ENCODE results near the gene MZB1. TPM values are rescaled to one million over a fixed set of nuclear protein-coding genes. Genes with fewer than 3 reads are reported as not detected.

The MZB1 gene
- total RNA-seq, 3 donors from 2014 or later = 1.8 to 5.0 (median 2.5) TPM

- peak; percentile 90 to 94 for ATAC-seq
- no peaks in the 10 kb centered on the region for H3K9me3 Mint-ChIP-seq
These were observed 14.2 kb upstream of the MZB1 start, which contains the start of gene SPATA24 for GRCh38 chr5:139403787-139404483. Gene SPATA24 (minus strand): TSS chr5:139404089. CDS start chr5:139404060, 29 bp downstream.

GRCh38 chr5:139403418-139403786 lies 13.7 kb upstream of the MZB1 start:
- Mint-ChIP-seq H3K27me3 (ENCODE audit: low read depth) (no peaks in the 10 kb centered on the region), H3K36me3 (ENCODE audit: insufficient read depth) (peaks cover 4% of the 10 kb centered on the region), H3K4me1 (ENCODE audit: low read depth) (peaks cover 39% of the 10 kb centered on the region), H3K9me3 (no peaks in the 10 kb centered on the region), H3K4me3 (peak overlapping the region; percentile 87)
- DNase-seq (no peak), ATAC-seq (no peak)

More at GRCh38 chr5:139403787-139404483, 14.2 kb upstream of the MZB1 start, which contains the start of gene SPATA24:
- no peaks in the 10 kb centered on the region for H3K27me3 Mint-ChIP-seq (ENCODE audit: low read depth)
- peak within 1 kb of the TSS; percentile 87 for H3K4me3 Mint-ChIP-seq
- peaks cover 4% of the 10 kb centered on the region for H3K36me3 Mint-ChIP-seq (ENCODE audit: insufficient read depth)
- DNase-seq = peak; percentile 97
- peaks cover 39% of the 10 kb centered on the region for H3K4me1 Mint-ChIP-seq (ENCODE audit: low read depth)

- H3K36me3 Mint-ChIP-seq (ENCODE audit: insufficient read depth) = peaks cover 4% of the 10 kb centered on the region
- no peak for ATAC-seq
These were observed 12.9 kb upstream of the MZB1 start for GRCh38 chr5:139402561-139403158.

GRCh38 chr5:139401546-139401945 lies 11.8 kb upstream of the MZB1 start:
- Mint-ChIP-seq H3K36me3 (ENCODE audit: insufficient read depth) (peaks cover 4% of the 10 kb centered on the region), H3K4me1 (ENCODE audit: low read depth) (peaks cover 30% of the 10 kb centered on the region), H3K4me3 (no peak overlapping the region), H3K27me3 (ENCODE audit: low read depth) (no peaks in the 10 kb centered on the region), H3K9me3 (no peaks in the 10 kb centered on the region)
- ATAC-seq = no peak
- no peak for DNase-seq

More at GRCh38 chr5:139402561-139403158, 12.9 kb upstream of the MZB1 start:
- no peaks in the 10 kb centered on the region for H3K9me3 Mint-ChIP-seq
- DNase-seq = no peak
- H3K27me3 Mint-ChIP-seq (ENCODE audit: low read depth) = no peaks in the 10 kb centered on the region
- H3K4me1 Mint-ChIP-seq (ENCODE audit: low read depth) = peaks cover 35% of the 10 kb centered on the region
- H3K4me3 Mint-ChIP-seq = peak overlapping the region; percentile 87

- DNase-seq (no peak), ATAC-seq (no peak)
- Mint-ChIP-seq H3K27me3 (ENCODE audit: low read depth) (no peaks in the 10 kb centered on the region), H3K9me3 (no peaks in the 10 kb centered on the region), H3K4me3 (no peak overlapping the region), H3K4me1 (ENCODE audit: low read depth) (peaks cover 28% of the 10 kb centered on the region), H3K36me3 (ENCODE audit: insufficient read depth) (peaks cover 4% of the 10 kb centered on the region)
These were observed 9.9 kb upstream of the MZB1 start for GRCh38 chr5:139399501-139400121.

- ATAC-seq (no peak), DNase-seq (no peak)
- no peaks in the 10 kb centered on the region for H3K9me3 Mint-ChIP-seq
- H3K4me1 Mint-ChIP-seq (ENCODE audit: low read depth) = peaks cover 16% of the 10 kb centered on the region
- no peak overlapping the region for H3K4me3 Mint-ChIP-seq
- no peaks in the 10 kb centered on the region for H3K27me3 Mint-ChIP-seq (ENCODE audit: low read depth)
- H3K36me3 Mint-ChIP-seq (ENCODE audit: insufficient read depth) = peaks cover 4% of the 10 kb centered on the region
These were observed 8.2 kb upstream of the MZB1 start for GRCh38 chr5:139397921-139398320.

- DNase-seq (no peak), ATAC-seq (no peak)
- H3K4me1 Mint-ChIP-seq (ENCODE audit: low read depth) = peaks cover 15% of the 10 kb centered on the region
- no peaks in the 10 kb centered on the region for H3K27me3 Mint-ChIP-seq (ENCODE audit: low read depth)
- no peak overlapping the region for H3K4me3 Mint-ChIP-seq
- no peaks in the 10 kb centered on the region for H3K9me3 Mint-ChIP-seq
- H3K36me3 Mint-ChIP-seq (ENCODE audit: insufficient read depth) = peaks cover 4% of the 10 kb centered on the region
These were observed 7.0 kb upstream of the MZB1 start for GRCh38 chr5:139396691-139397090.

GRCh38 chr5:139395844-139396640 lies 6.3 kb upstream of the MZB1 start:
- Mint-ChIP-seq H3K4me3 (peak overlapping the region; percentile 51), H3K4me1 (ENCODE audit: low read depth) (peaks cover 21% of the 10 kb centered on the region), H3K9me3 (no peaks in the 10 kb centered on the region), H3K36me3 (ENCODE audit: insufficient read depth) (peaks cover 4% of the 10 kb centered on the region), H3K27me3 (ENCODE audit: low read depth) (no peaks in the 10 kb centered on the region)
- DNase-seq (no peak), ATAC-seq (no peak)

GRCh38 chr5:139394654-139395566 lies 5.2 kb upstream of the MZB1 start, which contains the start of gene PROB1:
Gene PROB1 (minus strand): TSS chr5:139395104. CDS start chr5:139395081, 23 bp downstream.
- no peak for DNase-seq
- H3K4me1 Mint-ChIP-seq (ENCODE audit: low read depth) = peaks cover 33% of the 10 kb centered on the region
- peaks cover 4% of the 10 kb centered on the region for H3K36me3 Mint-ChIP-seq (ENCODE audit: insufficient read depth)
- no peaks in the 10 kb centered on the region for H3K27me3 Mint-ChIP-seq (ENCODE audit: low read depth)
- H3K4me3 Mint-ChIP-seq = peak within 1 kb of the TSS; percentile 89
- H3K9me3 Mint-ChIP-seq = no peaks in the 10 kb centered on the region
- ATAC-seq = no peak

GRCh38 chr5:139394123-139394653 lies 4.5 kb upstream of the MZB1 start:
- DNase-seq = peak; percentile 56
- Mint-ChIP-seq H3K4me3 (peak overlapping the region; percentile 89), H3K36me3 (ENCODE audit: insufficient read depth) (peaks cover under 1% of the 10 kb centered on the region), H3K9me3 (no peaks in the 10 kb centered on the region), H3K4me1 (ENCODE audit: low read depth) (peaks cover 35% of the 10 kb centered on the region), H3K27me3 (ENCODE audit: low read depth) (no peaks in the 10 kb centered on the region)
- ATAC-seq = peak in 1 of 2 donors; percentile 30

- DNase-seq (no peak), ATAC-seq (no peak)
- H3K4me1 Mint-ChIP-seq (ENCODE audit: low read depth) = peaks cover 34% of the 10 kb centered on the region
- H3K4me3 Mint-ChIP-seq = peak overlapping the region; percentile 89
- H3K27me3 Mint-ChIP-seq (ENCODE audit: low read depth) = no peaks in the 10 kb centered on the region
- no peaks in the 10 kb centered on the region for H3K36me3 Mint-ChIP-seq (ENCODE audit: insufficient read depth)
- H3K9me3 Mint-ChIP-seq = no peaks in the 10 kb centered on the region
These were observed 3.9 kb upstream of the MZB1 start for GRCh38 chr5:139393497-139394122.

GRCh38 chr5:139392678-139393496 lies 3.2 kb upstream of the MZB1 start:
- Mint-ChIP-seq H3K4me1 (ENCODE audit: low read depth) (peaks cover 34% of the 10 kb centered on the region), H3K9me3 (no peaks in the 10 kb centered on the region), H3K27me3 (ENCODE audit: low read depth) (no peaks in the 10 kb centered on the region), H3K4me3 (peak overlapping the region; percentile 89), H3K36me3 (ENCODE audit: insufficient read depth) (no peaks in the 10 kb centered on the region)
- DNase-seq = peak; percentile 63
- peak; percentile 73 to 81 for ATAC-seq
